MG63 (cell line): ENCODE results near the gene HTR4. TPM values are rescaled to one million over a fixed set of nuclear protein-coding genes. Genes with fewer than 3 reads are reported as not detected.

Experiments used
- DNase-seq: peaks from one replicate; pipeline ENCODE4 v3.0.0-alpha.2; 2020
- H3K27me3 ChIP-seq: fragments of 250-450 bp; sonication (Bioruptor Pico); 2 replicates; pipeline ENCODE4 v1.5.1; 2020; ENCODE audit warnings: mild to moderate bottlenecking, moderate library complexity
- H3K36me3 ChIP-seq: fragments of 250-450 bp; sonication (Bioruptor Pico); 2 replicates; pipeline ENCODE4 v1.5.1; 2020; ENCODE audit warnings: mild to moderate bottlenecking, moderate library complexity
- H3K4me3 ChIP-seq: fragments of 250-450 bp; sonication (Bioruptor Pico); 2 replicates; pipeline ENCODE4 v1.5.1; 2020; ENCODE audit warnings: mild to moderate bottlenecking, moderate library complexity
- H3K9me3 ChIP-seq: fragments of 250-450 bp; sonication (Bioruptor Pico); 2 replicates; pipeline ENCODE4 v1.5.1; 2020; ENCODE audit warnings: mild to moderate bottlenecking, moderate library complexity
- total RNA-seq: library from RNA; depleted of rRNA; stranded (reverse); fragments of >200 nt; shearing (Covaris generic); gene quantifications from 2 replicates; pipeline ENCODE4 v1.2.3, GENCODE V29; 2014; ENCODE audit warnings: low replicate concordance; rRNA removed

The HTR4 gene
- total RNA-seq, 1 experiment from 2014 or later, result not detected

DNA sequence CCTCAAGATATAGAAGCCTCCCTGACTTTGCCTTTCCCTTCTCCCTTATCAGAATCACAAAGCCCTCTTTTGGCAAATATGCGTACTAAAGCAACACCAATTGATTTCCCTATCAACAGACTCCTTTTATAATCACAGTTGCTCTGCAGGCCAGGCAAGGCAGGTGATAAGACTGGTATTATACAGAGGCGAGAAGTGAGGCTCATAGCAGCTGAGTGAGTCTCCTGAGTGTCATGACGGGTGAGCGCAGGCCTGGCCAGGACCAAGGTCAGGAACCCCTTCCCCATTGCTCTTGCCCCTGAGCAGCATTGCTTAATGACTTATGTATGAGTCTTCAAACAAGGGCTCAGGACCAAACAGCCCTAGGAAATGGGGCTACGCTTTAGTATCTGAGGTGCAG is 199.8 kb downstream of the HTR4 start:
- no peak for DNase-seq
- H3K9me3 ChIP-seq, result no peaks in the 10 kb centered on the region

DNA sequence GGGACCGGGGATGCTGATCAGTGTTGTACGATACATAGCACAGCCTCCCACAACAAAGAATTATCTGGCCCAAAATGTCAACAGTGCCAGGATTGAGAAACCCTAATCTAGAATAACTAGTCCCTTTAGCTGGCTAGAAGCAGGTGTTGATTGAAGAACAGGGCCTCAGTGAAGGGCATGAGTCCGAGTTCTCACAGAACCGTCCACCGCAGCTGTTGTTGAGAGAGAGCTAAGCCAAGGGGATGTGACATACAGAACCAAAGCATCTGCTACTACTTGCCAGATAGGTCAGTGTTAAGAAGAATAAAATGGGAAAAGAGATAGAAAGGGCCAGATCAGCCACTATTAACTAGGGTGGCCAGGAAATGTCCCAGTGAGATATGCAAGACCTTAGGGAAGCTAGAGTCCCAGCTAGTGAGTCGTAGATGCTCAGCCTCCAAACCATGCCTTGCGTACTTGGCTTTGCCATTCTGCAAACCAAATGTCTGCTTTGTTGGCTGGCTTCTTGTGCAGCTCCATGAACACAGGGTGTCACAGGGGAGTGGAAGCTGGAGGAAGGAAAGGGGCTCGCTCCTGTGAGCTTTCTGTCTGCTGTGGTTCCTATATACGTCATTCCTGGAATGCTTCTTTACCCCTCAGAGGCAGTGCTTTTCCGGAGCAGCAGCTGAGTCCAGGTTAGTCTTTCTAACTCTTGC is 201.7 kb downstream of the HTR4 start:
- no peak for DNase-seq
- Histone ChIP-seq H3K36me3 (no peaks in the 10 kb centered on the region), H3K4me3 (no peak overlapping the region), H3K27me3 (no peaks in the 10 kb centered on the region), H3K9me3 (no peaks in the 10 kb centered on the region)

More for the DNA sequence above, 199.8 kb downstream of the HTR4 start:
- no peaks in the 10 kb centered on the region for H3K36me3 ChIP-seq
- no peak overlapping the region for H3K4me3 ChIP-seq
- H3K27me3 ChIP-seq, result no peaks in the 10 kb centered on the region

DNA sequence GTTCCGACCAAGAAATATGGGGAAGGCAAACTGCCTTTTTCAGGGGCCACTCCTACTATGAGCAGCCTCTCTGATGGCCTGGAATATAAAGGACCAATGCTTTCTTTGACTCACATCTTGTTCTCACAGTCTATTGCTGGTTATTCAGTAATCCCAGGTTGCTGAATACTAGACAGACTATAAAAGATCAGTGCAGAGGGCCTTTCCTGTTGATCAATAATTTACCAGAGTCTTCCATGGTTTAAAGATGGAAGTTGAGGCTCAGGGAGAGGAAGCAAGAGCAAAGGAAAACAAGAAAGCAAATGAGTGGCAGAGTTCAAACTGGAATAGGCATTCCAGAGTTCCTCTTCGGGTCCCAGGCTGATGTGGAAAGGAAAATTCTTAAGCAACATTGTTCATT is 207.7 kb downstream of the HTR4 start:
- Histone ChIP-seq H3K27me3 (no peaks in the 10 kb centered on the region), H3K9me3 (no peaks in the 10 kb centered on the region), H3K4me3 (no peak overlapping the region), H3K36me3 (peaks cover 4% of the 10 kb centered on the region)
- DNase-seq, result no peak

- H3K4me3 ChIP-seq, result no peak overlapping the region
- no peak for DNase-seq
- H3K27me3 ChIP-seq, result no peaks in the 10 kb centered on the region
- H3K9me3 ChIP-seq, result no peaks in the 10 kb centered on the region
- peaks cover 14% of the 10 kb centered on the region for H3K36me3 ChIP-seq
These were observed 208.7 kb downstream of the HTR4 start for GRCh38 chr5:148445578-148445977.

DNA sequence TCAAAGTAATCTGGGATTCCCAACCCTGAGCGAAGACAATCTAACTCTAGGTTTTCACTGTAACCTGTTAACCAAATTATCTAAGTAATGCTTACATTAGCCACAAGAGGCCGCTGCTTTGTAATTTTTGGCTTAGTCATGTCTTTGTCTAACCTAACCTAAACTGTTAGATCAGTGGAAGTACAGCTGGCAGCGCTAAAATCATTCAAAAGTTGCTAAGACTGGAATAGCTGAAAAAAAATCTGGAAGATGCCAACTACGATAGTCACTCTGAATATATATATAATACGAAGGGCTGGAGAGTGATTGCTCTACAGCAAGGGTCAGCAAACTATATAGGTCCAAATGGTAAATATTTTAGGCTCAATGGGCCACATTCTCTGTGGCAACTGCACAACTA is 210.3 kb downstream of the HTR4 start:
- DNase-seq, result peak; percentile 26
- no peak overlapping the region for H3K4me3 ChIP-seq
- no peaks in the 10 kb centered on the region for H3K27me3 ChIP-seq

DNA sequence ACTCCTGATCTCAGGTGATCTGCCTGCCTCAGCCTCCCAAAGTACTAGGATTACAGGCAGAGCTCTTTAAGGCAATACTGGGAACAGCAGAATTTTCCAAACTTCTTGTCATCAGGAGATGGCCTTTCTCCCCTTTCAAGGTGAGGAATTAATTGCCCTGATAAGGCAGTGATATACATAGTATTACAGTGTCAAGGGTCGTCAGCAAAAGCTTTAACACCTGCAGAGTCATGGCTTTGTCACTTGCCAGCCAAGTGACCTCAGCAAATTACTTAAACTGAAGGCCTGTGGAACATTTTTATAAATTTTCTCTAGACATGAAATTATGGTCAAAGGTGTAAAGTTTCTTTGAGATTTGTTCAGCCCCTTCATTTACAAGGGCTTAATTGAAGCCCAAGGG is 211.1 kb downstream of the HTR4 start:
- Histone ChIP-seq H3K9me3 (no peaks in the 10 kb centered on the region), H3K27me3 (no peaks in the 10 kb centered on the region), H3K4me3 (no peak overlapping the region), H3K36me3 (peaks cover 35% of the 10 kb centered on the region)
- no peak for DNase-seq

More for the DNA sequence above, 210.3 kb downstream of the HTR4 start:
- Histone ChIP-seq H3K36me3 (peaks cover 27% of the 10 kb centered on the region), H3K9me3 (no peaks in the 10 kb centered on the region)

DNA sequence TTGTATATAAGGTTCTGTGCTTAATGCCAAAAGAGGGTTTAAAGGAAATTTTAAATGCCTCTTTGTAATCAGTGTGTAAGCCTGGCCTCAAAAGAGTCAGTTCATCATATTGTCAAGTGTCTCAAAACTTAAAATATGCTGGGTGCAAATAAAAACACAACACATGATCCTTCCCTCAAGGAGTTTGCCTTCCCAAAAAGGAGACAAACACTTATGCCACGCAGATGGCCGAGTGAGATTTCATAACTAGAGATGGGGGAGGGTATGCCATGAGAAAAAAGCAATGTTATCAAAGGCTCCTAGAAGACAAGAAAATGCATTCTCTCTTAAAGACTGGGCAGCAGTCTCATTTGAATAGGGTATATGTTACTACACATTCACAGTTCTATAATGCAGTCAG is 215.4 kb downstream of the HTR4 start:
- H3K27me3 ChIP-seq, result no peaks in the 10 kb centered on the region
- H3K9me3 ChIP-seq, result no peaks in the 10 kb centered on the region
- no peak for DNase-seq
- no peak overlapping the region for H3K4me3 ChIP-seq
- H3K36me3 ChIP-seq, result peaks cover 61% of the 10 kb centered on the region

- DNase-seq, result no peak
- Histone ChIP-seq H3K27me3 (no peaks in the 10 kb centered on the region), H3K36me3 (peaks cover 75% of the 10 kb centered on the region), H3K4me3 (no peak overlapping the region), H3K9me3 (no peaks in the 10 kb centered on the region)
These were observed 217.1 kb downstream of the HTR4 start for GRCh38 chr5:148437249-148437648.

GRCh38 chr5:148436029-148436428 is 218.3 kb downstream of the HTR4 start:
- H3K36me3 ChIP-seq, result peaks cover 72% of the 10 kb centered on the region
- DNase-seq, result no peak
- no peak overlapping the region for H3K4me3 ChIP-seq
- H3K27me3 ChIP-seq, result no peaks in the 10 kb centered on the region
- no peaks in the 10 kb centered on the region for H3K9me3 ChIP-seq

GRCh38 chr5:148433826-148434225 is 220.5 kb downstream of the HTR4 start:
- DNase-seq, result no peak
- Histone ChIP-seq H3K4me3 (no peak overlapping the region), H3K36me3 (peaks cover 68% of the 10 kb centered on the region), H3K27me3 (no peaks in the 10 kb centered on the region), H3K9me3 (no peaks in the 10 kb centered on the region)

Other genes with a start within 250 kb of the HTR4 start
- 5.3 and 12.9 TPM in 2 replicates for gene ADRB2, start 172.1 kb upstream of the HTR4 start, total RNA-seq